ENCODE data around the gene ECT2L.

The ECT2L gene

DNA sequence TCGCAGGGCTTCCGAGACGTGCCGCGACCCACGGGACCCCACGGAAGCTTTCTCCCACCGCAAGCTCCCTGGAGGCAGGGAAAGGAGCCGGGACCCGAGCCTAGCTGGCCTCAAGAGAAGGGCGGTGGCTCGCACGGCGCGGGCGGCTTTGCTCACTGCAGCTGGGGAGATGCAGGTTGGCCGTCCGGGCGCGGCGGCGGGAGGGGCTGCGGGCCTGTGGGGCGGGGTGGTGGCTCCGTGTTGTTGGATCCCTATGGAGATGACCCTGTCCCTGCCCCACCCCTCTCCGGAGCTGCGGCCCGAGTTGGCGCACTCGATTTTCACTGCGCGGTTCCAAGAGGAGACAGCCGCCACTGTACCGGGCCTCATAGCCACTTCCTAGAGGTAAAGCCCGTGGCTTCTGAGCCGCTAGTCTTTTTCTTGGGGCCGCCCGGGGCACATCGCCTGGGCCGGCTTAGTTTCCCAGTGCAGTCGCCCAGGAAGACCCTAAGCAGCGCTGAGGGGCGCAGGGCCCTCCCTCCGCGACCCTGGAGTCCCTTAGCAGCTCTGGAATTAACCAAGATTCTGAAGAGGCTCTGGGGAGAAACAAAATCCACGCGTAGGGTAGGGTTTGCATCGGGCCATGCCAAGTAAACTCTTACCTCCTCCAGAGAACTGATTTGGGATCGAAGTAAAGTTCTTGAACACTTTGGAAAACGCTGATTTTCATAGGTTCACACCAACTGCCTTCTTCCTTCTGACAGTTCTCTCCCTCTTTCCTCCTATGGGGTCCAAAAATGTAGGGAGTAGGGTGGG lies at the start of gene ECT2L:
ECT2L (plus strand) TSS at position 279 of the 795 bp plus-strand sequence. CDS start 17,188 bp downstream, outside the sequence.
- no peak for DNase-seq

DNA sequence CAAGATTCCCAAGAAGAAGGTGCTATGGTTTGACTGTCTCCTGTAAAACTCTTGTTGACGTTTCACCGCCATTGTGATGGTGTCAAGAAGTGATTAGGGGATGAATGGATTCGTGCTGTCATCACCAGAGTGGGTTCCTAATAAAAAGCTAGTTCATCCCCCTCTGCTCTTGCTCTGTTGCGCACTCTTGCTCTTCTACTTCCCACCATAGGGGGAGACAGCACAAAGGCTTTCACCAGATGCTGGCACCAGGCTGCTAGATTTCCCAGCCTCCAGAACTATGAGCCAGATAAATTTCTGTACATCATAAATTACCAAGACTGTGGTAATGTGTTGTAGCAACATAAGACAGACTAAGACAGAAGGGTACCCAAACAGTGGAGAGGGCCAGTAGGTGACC lies 43.9 kb upstream of the ECT2L start:
- no peak for DNase-seq

DNA sequence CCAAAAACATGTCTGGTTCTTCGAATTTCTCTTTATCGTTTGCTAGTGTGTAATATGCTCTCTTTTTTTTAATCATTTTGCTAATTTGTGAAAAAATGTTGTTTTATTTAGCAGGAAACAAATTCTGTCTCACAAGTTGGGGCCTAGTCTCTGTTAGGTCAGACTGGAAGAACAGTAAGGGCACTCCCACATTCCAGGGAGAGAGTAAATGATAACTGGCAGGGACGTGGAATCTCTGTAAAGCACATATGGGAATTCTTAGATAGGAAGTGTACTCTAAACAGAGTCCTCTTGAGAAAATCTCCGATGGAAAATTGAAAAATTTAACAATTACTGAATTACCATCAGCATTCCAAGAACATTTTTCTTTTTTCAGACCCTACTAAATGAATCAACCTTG lies 38.8 kb upstream of the ECT2L start:
- no peak for DNase-seq

- peak; percentile 12 for DNase-seq
Observed at GRCh38 chr6:138765896-138766655, 29.8 kb upstream of the ECT2L start.

DNA sequence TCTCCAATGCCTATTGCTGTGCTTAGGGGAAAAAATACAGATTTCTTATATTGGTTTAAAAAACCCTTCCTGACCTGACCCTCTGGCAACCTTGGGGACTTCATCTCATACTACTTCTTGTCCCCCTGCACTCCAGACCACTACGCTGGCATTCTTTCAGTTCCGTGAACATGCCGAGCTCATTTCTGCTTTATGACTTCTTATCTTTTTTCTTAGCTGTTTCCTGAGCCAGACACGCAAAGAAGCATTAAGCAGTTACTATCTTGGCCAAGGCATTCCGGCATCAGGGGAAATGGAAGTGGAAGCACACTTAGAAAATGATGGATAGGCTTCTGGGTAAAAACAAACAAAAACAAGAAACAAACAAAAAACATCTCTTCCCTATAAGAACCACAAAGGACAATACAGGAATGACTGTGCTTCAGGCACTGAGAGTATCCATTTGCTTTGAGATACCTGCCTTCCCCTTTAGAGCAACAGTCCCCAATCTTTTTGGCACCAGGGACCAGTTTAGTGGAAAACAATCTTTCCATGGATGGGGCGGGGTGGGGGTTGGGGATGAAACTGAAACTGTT lies 26.7 kb upstream of the ECT2L start:
- DNase-seq: no peak

GRCh38 chr6:138772596-138773176 lies 23.2 kb upstream of the ECT2L start:
- DNase-seq: no peak

DNA sequence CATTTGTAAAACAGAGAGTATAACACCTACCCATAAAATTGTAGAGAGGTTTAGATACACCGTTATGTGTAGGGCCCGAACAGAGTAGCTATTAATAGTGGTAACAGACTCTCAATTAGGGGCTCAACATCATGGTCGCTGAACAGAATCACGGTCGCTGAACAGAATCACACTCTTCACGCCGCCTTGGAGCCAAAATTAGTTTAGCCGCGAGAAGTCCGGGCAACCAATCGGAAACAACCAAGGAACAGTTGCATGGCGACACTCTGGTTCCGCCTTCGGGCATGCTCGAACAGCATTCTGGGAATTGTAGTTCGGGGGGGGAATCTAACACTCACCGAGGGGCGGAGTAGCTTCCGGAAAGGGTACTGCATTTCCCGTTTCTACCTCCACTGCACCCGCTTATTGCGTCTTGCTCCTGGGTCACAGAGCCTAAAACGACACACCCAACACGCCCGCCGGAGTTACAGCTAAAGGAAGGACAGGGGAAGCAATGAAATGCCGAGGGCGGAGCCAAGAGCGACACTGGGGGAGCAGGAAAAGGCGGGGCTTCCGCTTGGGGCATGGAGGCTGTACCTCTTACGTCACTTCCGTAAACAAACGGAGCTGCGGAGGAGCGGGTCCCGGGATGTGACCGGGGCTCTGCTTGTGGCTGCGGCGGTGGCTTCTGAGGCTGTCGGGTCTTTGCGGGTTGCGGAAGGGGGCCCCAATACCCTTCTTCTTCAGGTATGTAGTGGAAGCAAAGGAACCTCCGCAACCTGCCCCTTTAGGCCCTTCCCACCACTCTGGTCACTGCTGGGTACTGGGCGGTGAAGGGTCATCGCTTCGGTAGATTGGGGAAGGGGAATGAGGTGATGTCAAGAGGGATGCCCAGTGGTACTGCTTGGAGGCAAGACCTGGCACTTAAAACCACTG lies 22.5 kb upstream of the ECT2L start, which contains the start of gene CCDC28A:
CCDC28A (plus strand) TSS at position 593 of the 915 bp plus-strand sequence. CDS start 2,352 bp downstream, outside the sequence.
- peak; percentile 90 for DNase-seq

GRCh38 chr6:138774370-138774769 lies 21.5 kb upstream of the ECT2L start:
- DNase-seq: no peak

- no peak for DNase-seq
Observed at GRCh38 chr6:138776659-138777058, 19.2 kb upstream of the ECT2L start.

DNA sequence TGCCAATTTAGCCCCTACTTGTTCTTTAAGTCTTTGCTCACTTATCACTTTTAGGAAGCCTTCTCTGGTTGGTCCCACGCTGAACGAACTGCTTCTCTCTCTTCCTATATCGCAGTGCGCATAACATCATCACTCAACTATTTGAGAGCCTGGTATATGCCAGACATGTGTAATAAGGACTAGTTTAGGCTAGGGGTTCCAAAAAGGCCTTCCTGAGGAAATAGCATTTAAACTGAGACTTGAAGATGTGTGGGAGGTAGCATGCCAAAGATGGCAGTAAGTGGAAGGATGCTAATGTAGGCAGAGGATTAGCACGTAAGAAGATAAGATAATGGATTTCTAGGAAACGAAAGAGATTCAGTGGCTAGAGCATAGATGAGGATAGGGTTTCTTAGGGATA lies 17.6 kb upstream of the ECT2L start:
- DNase-seq: no peak

DNA sequence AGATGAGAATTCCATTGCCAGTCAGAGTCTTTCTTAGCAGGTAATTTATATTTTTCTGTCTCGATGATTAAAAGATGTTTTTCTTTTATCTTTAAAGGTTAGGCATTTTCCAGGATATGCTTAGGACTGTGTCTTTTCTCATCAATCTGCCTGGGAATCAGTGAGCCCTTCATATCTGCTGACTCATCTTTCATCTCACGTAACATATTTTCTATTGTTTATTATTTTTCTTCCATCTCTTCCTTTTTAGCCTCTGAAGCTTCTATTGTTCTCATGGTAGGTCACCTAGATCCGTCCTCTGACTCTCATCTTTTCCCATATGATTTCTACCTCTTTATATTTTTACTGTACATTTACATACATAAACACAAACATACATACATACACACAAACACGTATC lies 13.6 kb upstream of the ECT2L start:
- no peak for DNase-seq

- no peak for DNase-seq
Observed at GRCh38 chr6:138785079-138785478, 10.8 kb upstream of the ECT2L start.

GRCh38 chr6:138785980-138786379 lies 9.9 kb upstream of the ECT2L start:
- DNase-seq: no peak

- no peak for DNase-seq
Observed at GRCh38 chr6:138787138-138787537, 8.7 kb upstream of the ECT2L start.

DNA sequence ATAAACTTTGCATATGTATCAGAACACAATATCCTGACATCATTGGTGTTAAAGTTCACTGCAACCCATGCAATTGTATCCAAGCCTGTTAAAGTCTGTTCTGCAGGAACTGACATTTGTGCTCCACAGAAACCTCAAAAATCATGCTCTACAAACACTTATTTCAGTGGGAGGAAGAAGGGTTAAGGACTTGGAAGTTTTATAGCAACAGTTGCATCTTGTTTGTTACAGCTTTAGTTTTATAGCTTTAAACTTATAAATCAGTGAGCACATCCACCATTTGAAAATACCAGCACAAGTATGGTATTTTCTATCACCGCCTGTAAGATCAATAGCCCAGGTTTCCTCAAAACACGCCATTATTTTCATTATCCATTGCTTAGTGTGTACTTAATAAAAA lies 884 bp downstream of the ECT2L start:
- DNase-seq: no peak

DNA sequence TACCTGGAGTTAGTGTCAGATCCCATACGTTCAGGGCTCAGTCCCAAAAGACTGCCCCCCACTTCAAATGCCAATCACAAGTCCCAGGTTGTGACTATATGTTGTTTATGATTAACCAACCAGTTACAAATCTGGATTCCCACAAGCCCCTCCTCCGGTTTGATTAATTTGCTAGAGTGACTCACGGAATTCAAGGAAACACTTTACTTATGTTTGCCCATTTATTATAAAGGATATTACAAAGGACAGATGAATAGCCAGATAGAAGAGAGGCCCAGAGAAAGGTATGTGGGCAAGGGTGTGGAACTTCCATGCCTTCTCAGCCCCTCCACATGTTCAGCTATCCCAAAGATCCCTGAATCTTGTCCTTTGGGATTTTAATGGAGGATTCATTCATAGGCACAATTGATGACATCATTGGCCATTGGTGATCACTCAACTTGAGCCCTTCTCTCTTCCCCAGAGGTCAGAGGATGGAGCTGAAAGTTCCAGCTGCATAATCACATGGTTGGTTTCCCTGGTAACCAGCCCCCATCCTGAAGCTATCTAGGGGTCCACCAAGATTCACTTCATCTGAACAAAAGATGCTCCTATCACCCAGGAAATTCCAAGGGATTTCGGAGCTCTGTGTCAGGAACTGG lies 2.0 kb downstream of the ECT2L start:
- no peak for DNase-seq

DNA sequence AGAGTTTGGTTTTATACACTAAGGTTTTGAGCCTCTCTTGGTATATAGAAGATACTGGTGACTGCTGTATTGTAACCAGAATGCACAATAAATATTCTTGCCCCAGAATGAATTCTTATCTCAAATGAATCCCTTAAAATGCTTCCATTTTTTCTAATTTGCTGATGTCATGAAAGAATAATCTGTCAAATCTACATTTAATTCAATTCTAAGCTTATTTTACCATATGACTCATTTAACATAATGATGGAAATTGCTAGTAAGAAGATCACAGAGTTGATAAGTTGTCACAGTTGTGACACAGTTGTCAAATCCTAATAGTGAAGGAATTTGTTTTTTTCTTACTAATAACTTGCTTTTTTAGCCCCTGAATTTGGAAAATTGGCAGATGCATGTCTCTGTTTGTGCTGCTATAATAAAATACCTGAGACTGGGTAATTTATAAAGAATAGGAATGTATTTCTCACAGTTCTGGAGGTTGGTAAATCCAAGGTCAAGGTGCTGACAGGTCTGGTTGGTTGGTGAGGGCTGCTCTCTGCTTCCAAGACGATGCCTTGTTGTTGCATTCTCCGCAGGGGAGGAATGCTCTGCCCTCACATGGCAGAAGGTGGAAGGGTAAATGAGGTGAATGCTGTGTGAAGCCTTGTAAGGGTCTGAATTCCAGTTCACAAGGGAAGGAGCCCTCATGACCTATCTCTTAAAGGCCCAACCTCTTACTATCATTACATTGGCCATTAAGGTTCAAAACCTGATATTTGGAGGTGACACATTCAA lies 4.7 kb downstream of the ECT2L start:
- DNase-seq: peak; percentile 18

DNA sequence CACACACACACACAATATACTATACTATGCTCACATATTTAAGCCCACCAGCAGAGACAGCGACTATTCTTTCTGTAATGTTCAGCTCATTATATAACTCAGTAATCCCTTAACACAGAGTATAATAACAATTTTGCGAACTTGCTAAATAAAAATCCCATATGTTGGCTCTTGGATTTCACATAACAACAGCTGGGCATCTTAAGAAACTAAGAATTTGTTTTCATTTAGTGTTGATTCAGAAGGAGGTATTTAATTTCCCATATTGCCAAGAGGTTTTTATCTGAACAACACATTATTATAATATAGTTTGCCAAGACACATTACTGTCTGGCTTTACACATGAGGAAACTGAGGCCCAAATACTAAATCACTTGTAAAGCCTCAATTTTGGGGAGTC lies 7.4 kb downstream of the ECT2L start:
- no peak for DNase-seq

- DNase-seq: no peak
Observed at GRCh38 chr6:138803861-138804260, 8.0 kb downstream of the ECT2L start.

GRCh38 chr6:138805016-138805765 lies 9.3 kb downstream of the ECT2L start:
- DNase-seq: no peak

All from RPMI8226 (cell line).